BLaER1 treated with 17β-estradiol and CSF1 and Interleukin-3, amounts not matched to agents 10 nM and 100 nM (cell line): ENCODE data around the gene ATXN7L1.

Experiments used
- H3K27ac ChIP-seq, 11 experiments: shearing (Covaris generic); formaldehyde crosslinking; 2 replicates each; pipeline ENCODE4 v1.8.1; 2022
- H3K27me3 ChIP-seq, 11 experiments: shearing (Covaris generic); formaldehyde crosslinking; 2 replicates each; pipeline ENCODE4 v1.8.1; 2022
- H3K36me3 ChIP-seq, 11 experiments: shearing (Covaris generic); formaldehyde crosslinking; 2 replicates each; pipeline ENCODE4 v1.8.1; 2022
- H3K4me1 ChIP-seq, 10 experiments: shearing (Covaris generic); formaldehyde crosslinking; 2 replicates each; pipeline ENCODE4 v1.8.1; 2022
- H3K4me2 ChIP-seq, 11 experiments: shearing (Covaris generic); formaldehyde crosslinking; 2 replicates each; pipeline ENCODE4 v1.8.1; 2022
- H3K4me3 ChIP-seq, 10 experiments: shearing (Covaris generic); formaldehyde crosslinking; 2 replicates each; pipeline ENCODE4 v1.8.1; 2022
- H3K9ac ChIP-seq, 11 experiments: shearing (Covaris generic); formaldehyde crosslinking; 2 replicates each; pipeline ENCODE4 v1.8.1; 2022
- H3K9me3 ChIP-seq, 11 experiments: shearing (Covaris generic); formaldehyde crosslinking; replicated peaks in 1 of 11; 2 replicates each; pipeline ENCODE4 v1.8.1; 2022
- H4K20me1 ChIP-seq, 11 experiments: shearing (Covaris generic); formaldehyde crosslinking; 2 replicates each; pipeline ENCODE4 v1.8.1; 2022
- Cebpa-rat ChIP-seq, 11 experiments: shearing (Covaris generic); IDR thresholded peaks; 2 replicates each; pipeline ENCODE4 v1.8.1; 2022

ATXN7L1 gene

GRCh38 chr7:105876091-105876963 lies at the start of gene ATXN7L1:
Gene ATXN7L1 (minus strand): TSS chr7:105876599. CDS start chr7:105876558, 41 bp downstream.
- Histone ChIP-seq H3K27ac (peak within 1 kb of the TSS; percentile 53 to 91 (median 82)), H3K9ac (peak within 1 kb of the TSS; percentile 78 to 95 (median 87)), H3K9me3 (no peaks in the 10 kb centered on the region), H3K36me3 (peaks cover 0 to 15% (median 5%) of the 10 kb centered on the region in 11 experiments; a peak in 6 of 22 replicates), H3K4me1 (peaks cover 12 to 29% (median 23%) of the 10 kb centered on the region in 10 experiments), H3K27me3 (peaks cover 22 to 31% (median 28%) of the 10 kb centered on the region in 11 experiments), H3K4me3 (peak within 1 kb of the TSS; percentile 72 to 93 (median 78)), H3K4me2 (peak within 1 kb of the TSS; percentile 91 to 99 (median 97)), H4K20me1 (no peaks in the 10 kb centered on the region)
- no peak for TF ChIP-seq Cebpa-rat (IDR thresholded peaks at IDR 0.05)

DNA sequence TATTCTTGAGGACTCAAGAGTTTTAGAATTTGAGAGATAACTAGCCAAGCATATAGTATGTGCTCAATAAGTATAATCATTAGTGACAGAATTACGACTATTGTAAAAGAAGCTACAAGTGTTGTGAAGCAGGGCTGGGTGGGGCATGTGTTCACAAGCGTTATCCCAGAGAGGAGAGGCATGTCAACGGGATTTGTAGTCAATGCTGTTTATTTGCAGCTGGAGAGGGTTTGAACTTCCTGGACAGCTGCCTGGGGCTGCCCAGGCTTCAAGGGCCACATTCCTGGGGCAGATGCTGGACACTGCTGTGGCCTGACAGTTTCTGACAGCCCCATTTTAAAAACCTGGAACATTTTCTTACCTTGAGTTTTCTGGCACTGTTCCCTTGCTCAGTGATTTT lies 49.7 kb upstream of the ATXN7L1 start:
- Histone ChIP-seq H4K20me1 (no peaks in the 10 kb centered on the region), H3K9ac (no peak overlapping the region), H3K9me3 (peaks cover 19 to 40% (median 32%) of the 10 kb centered on the region in 11 experiments), H3K36me3 (no peaks in the 10 kb centered on the region), H3K27ac (no peak overlapping the region), H3K4me1 (no peaks in the 10 kb centered on the region), H3K4me3 (no peak overlapping the region), H3K27me3 (no peaks in the 10 kb centered on the region; a peak in 1 of 22 replicates), H3K4me2 (no peak overlapping the region)
- no peak for TF ChIP-seq Cebpa-rat (IDR thresholded peaks at IDR 0.05)

GRCh38 chr7:105924945-105925344 lies 48.5 kb upstream of the ATXN7L1 start:
- TF ChIP-seq Cebpa-rat (IDR thresholded peaks at IDR 0.05), result no peak
- no peaks in the 10 kb centered on the region for H3K36me3 ChIP-seq
- no peak overlapping the region for H3K9ac ChIP-seq
- no peaks in the 10 kb centered on the region for H4K20me1 ChIP-seq
- H3K4me1 ChIP-seq, result no peaks in the 10 kb centered on the region
- no peak overlapping the region for H3K4me3 ChIP-seq
- H3K27me3 ChIP-seq, result no peaks in the 10 kb centered on the region; a peak in 1 of 22 replicates
- no peak overlapping the region for H3K4me2 ChIP-seq
- H3K9me3 ChIP-seq, result peaks cover 19 to 40% (median 32%) of the 10 kb centered on the region in 11 experiments
- H3K27ac ChIP-seq, result no peak overlapping the region

DNA sequence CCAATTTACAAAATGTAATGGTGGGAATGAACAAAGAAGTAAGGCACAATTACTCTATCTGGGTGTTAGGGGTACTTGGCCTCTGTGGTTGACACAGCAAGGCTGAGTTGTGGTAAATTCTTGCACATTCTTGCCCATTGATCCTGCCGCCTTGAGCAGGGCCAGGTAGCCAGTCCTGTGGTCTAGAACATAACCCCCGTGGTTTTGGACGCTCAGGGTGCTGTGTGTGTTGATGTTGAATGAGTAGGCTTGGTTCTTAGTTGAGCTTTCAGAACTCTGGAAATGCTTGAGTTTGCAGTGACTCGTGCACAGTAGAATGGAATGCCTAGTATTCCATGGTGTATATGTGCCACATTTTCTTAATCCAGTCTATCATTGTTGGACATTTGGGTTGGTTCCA lies 44.4 kb upstream of the ATXN7L1 start:
- TF ChIP-seq Cebpa-rat (IDR thresholded peaks at IDR 0.05), result no peak
- Histone ChIP-seq H4K20me1 (no peaks in the 10 kb centered on the region), H3K9me3 (peaks cover 19 to 46% (median 32%) of the 10 kb centered on the region in 11 experiments), H3K9ac (no peak overlapping the region), H3K27ac (no peak overlapping the region), H3K36me3 (no peaks in the 10 kb centered on the region), H3K4me1 (no peaks in the 10 kb centered on the region), H3K27me3 (no peaks in the 10 kb centered on the region), H3K4me2 (no peak overlapping the region), H3K4me3 (no peak overlapping the region)

DNA sequence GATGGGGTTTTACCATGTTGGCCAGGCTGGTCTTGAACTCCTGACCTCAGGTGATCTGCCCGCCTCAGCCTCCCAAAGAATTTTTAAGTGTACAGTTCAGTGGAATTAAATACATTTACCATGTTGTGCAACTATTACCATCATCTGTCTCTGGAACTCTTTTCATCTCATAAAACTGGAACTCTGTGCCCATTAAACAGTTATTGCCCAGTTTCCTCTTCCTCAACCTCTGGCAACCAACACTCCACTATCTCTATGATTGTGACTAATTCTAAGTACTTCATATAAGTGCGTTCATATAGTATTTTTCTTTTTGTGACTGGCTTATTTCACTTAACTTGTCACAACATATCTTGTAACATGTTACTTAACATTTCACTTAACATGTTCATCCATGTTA lies 41.3 kb upstream of the ATXN7L1 start:
- H3K4me3 ChIP-seq, result no peak overlapping the region
- no peak overlapping the region for H3K27ac ChIP-seq
- H3K36me3 ChIP-seq, result no peaks in the 10 kb centered on the region
- TF ChIP-seq Cebpa-rat (IDR thresholded peaks at IDR 0.05), result no peak
- H4K20me1 ChIP-seq, result no peaks in the 10 kb centered on the region
- H3K9me3 ChIP-seq, result peaks cover 0 to 17% (median 5%) of the 10 kb centered on the region in 11 experiments; a peak in 7 of 22 replicates
- no peak overlapping the region for H3K4me2 ChIP-seq
- H3K27me3 ChIP-seq, result no peaks in the 10 kb centered on the region
- H3K4me1 ChIP-seq, result no peaks in the 10 kb centered on the region
- H3K9ac ChIP-seq, result no peak overlapping the region

DNA sequence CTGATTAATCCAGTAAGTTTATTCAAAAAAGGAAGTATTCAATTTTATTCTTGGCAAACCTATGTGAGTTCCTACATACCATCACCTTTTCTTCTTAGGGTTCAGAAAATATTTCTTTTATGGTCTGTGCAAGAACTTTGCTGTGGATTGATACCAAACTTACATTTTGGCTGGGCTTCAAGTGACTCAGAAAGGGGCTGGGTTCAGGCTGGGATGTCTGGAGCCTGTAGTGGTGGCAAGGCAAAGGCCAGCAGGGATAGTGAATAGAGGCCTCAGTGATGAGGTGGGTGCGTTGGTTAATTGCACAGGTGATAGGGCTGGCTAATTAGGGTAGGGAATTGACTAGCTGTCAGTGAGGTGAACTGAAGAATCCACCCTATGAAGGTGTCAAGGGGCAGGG lies 40.2 kb upstream of the ATXN7L1 start:
- H4K20me1 ChIP-seq, result no peaks in the 10 kb centered on the region
- H3K27ac ChIP-seq, result no peak overlapping the region
- peaks cover 0 to 11% (median 0%) of the 10 kb centered on the region in 11 experiments; a peak in 2 of 22 replicates for H3K9me3 ChIP-seq
- no peaks in the 10 kb centered on the region for H3K27me3 ChIP-seq
- H3K4me3 ChIP-seq, result no peak overlapping the region
- no peaks in the 10 kb centered on the region for H3K36me3 ChIP-seq
- H3K4me1 ChIP-seq, result no peaks in the 10 kb centered on the region
- H3K9ac ChIP-seq, result no peak overlapping the region
- H3K4me2 ChIP-seq, result no peak overlapping the region
- TF ChIP-seq Cebpa-rat (IDR thresholded peaks at IDR 0.05), result no peak

DNA sequence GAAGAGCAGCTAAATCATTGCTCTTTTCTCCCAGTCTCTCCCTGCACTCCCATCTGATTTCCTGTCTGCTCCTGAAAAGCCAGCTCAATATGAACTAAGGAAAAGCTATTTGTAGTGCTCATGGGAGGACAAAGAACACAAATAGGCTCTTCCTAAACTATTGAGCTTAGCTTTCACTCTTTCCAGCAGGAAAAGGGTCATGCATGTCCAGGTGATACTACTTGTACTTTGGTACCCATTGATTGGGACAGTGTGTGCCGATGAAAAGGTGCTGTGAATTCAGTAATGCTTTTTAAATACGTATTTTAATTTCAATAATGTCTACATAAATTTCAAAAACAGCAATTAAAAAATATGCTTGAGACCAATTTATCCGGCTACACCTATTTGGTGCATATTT lies 37.5 kb upstream of the ATXN7L1 start:
- H3K9ac ChIP-seq, result no peak overlapping the region
- H3K27me3 ChIP-seq, result no peaks in the 10 kb centered on the region
- no peaks in the 10 kb centered on the region for H3K36me3 ChIP-seq
- no peak overlapping the region for H3K4me2 ChIP-seq
- no peaks in the 10 kb centered on the region for H4K20me1 ChIP-seq
- peaks cover 10 to 28% (median 15%) of the 10 kb centered on the region in 11 experiments for H3K9me3 ChIP-seq
- H3K4me3 ChIP-seq, result no peak overlapping the region
- TF ChIP-seq Cebpa-rat (IDR thresholded peaks at IDR 0.05), result no peak
- no peaks in the 10 kb centered on the region for H3K4me1 ChIP-seq
- no peak overlapping the region for H3K27ac ChIP-seq

- no peak for TF ChIP-seq Cebpa-rat (IDR thresholded peaks at IDR 0.05)
- Histone ChIP-seq H3K9ac (no peak overlapping the region), H3K36me3 (no peaks in the 10 kb centered on the region), H3K27me3 (no peaks in the 10 kb centered on the region), H3K27ac (no peak overlapping the region), H3K4me1 (no peaks in the 10 kb centered on the region), H3K9me3 (peaks cover 10 to 18% (median 15%) of the 10 kb centered on the region in 11 experiments), H3K4me3 (no peak overlapping the region), H4K20me1 (no peaks in the 10 kb centered on the region), H3K4me2 (no peak overlapping the region)
Measured at GRCh38 chr7:105911961-105912575, 35.7 kb upstream of the ATXN7L1 start.

DNA sequence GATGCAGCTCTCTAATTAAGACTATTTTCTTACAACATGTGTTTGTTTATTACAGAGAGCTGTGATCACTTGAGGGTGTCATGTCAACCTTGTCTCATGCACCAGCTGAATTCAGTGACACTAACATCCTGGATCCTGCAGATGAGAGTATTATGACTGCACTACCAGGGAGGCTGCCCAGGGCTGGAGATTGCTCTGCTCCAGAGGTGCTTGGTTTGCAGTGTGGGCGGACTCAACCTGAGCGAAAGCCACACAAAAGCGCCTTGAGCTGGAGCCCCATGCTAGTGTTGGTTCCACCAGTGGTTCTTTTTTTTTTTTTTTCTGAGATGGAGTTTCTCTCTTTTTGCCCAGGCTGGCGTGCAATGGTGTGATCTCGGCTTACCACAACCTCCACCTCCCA lies 33.8 kb upstream of the ATXN7L1 start:
- H3K9me3 ChIP-seq, result peaks cover 10 to 18% (median 15%) of the 10 kb centered on the region in 11 experiments
- H3K9ac ChIP-seq, result no peak overlapping the region
- no peak overlapping the region for H3K4me2 ChIP-seq
- no peaks in the 10 kb centered on the region for H3K27me3 ChIP-seq
- no peak overlapping the region for H3K27ac ChIP-seq
- H3K4me1 ChIP-seq, result no peaks in the 10 kb centered on the region
- no peaks in the 10 kb centered on the region for H4K20me1 ChIP-seq
- TF ChIP-seq Cebpa-rat (IDR thresholded peaks at IDR 0.05), result no peak
- no peak overlapping the region for H3K4me3 ChIP-seq
- H3K36me3 ChIP-seq, result no peaks in the 10 kb centered on the region
